ENCODE results near the gene MBD6.
A peak's percentile ranks its signal among the peaks of the same experiment; 100 is the strongest.

The MBD6 gene, protein sequence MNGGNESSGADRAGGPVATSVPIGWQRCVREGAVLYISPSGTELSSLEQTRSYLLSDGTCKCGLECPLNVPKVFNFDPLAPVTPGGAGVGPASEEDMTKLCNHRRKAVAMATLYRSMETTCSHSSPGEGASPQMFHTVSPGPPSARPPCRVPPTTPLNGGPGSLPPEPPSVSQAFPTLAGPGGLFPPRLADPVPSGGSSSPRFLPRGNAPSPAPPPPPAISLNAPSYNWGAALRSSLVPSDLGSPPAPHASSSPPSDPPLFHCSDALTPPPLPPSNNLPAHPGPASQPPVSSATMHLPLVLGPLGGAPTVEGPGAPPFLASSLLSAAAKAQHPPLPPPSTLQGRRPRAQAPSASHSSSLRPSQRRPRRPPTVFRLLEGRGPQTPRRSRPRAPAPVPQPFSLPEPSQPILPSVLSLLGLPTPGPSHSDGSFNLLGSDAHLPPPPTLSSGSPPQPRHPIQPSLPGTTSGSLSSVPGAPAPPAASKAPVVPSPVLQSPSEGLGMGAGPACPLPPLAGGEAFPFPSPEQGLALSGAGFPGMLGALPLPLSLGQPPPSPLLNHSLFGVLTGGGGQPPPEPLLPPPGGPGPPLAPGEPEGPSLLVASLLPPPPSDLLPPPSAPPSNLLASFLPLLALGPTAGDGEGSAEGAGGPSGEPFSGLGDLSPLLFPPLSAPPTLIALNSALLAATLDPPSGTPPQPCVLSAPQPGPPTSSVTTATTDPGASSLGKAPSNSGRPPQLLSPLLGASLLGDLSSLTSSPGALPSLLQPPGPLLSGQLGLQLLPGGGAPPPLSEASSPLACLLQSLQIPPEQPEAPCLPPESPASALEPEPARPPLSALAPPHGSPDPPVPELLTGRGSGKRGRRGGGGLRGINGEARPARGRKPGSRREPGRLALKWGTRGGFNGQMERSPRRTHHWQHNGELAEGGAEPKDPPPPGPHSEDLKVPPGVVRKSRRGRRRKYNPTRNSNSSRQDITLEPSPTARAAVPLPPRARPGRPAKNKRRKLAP

DNA sequence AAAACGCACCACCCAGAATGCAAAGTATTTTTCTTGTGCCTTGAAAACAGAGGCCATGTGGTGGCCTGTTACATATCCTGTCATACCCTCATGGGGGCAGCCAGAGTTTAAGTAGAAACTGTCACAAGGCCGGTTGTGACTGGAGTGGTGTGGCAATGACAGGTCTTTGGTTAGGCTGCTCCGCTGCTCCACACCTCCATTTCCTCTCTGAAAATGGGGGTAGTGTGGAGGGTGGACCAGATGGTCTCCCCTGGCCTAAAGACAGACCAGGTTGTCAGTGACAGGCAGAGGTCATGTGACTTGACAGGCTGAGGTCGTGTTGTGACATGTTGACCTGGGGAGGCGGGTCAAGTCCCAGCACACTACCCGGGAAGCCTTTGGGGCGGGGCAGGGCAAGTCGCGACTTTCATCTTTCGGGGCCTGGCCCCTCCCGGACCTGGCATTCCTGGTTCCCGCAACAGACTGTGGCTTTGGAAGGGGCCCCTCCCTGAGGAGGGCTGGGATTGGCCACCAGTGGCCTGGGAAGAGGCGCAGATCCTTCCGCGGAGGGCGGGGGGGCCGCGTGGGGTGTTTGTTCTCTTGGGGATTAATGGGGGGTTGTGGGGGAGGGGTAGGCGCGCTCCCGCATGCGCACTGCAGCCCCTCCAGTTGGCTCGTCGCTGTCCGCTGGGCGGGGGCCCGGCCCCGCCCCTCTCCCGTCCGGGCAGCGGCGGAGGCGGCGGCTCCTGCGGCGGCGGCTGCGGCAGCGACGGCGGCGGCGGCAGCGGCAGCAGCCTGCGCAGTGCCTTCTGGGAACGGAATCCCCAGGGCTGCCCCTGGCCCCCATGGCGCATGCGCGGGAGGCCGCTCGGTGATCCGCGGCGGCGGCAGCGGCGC is at the start of gene MBD6:
Gene MBD6, plus strand, starts transcription at position 814 of the 876 bp plus-strand sequence. CDS start 1,480 bp downstream, outside the sequence.
- TF ChIP-seq, protein P1, sequence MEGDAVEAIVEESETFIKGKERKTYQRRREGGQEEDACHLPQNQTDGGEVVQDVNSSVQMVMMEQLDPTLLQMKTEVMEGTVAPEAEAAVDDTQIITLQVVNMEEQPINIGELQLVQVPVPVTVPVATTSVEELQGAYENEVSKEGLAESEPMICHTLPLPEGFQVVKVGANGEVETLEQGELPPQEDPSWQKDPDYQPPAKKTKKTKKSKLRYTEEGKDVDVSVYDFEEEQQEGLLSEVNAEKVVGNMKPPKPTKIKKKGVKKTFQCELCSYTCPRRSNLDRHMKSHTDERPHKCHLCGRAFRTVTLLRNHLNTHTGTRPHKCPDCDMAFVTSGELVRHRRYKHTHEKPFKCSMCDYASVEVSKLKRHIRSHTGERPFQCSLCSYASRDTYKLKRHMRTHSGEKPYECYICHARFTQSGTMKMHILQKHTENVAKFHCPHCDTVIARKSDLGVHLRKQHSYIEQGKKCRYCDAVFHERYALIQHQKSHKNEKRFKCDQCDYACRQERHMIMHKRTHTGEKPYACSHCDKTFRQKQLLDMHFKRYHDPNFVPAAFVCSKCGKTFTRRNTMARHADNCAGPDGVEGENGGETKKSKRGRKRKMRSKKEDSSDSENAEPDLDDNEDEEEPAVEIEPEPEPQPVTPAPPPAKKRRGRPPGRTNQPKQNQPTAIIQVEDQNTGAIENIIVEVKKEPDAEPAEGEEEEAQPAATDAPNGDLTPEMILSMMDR (IDR thresholded peaks at IDR 0.05; ENCODE audit: extremely low read depth, missing control alignments) = no peak
- peak; percentile 99 for DNase-seq (ENCODE audit: low spot score)

DNA sequence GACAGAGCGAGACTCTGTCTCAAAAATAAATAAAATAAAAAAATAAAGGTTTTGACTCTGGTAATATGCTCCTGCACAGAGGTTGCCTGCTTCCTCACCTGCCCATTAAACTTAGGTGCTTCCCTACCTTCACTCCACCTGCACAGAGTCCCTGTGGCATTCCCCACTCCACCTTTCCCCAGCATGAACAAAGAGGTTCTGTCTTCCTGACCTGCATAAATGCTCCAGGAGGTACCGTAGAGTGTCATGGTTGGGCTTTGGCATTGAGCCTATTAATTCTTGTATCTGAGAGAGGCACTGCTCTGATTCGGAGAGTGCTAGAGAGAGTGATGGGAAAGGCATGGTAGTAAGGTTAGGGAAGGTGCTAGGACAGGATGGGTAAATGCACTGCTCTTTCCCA is 49.2 kb upstream of the MBD6 start:
- DNase-seq (ENCODE audit: low spot score) = no peak
- TF ChIP-seq, protein P1 (IDR thresholded peaks at IDR 0.05; ENCODE audit: extremely low read depth, missing control alignments) = no peak

DNA sequence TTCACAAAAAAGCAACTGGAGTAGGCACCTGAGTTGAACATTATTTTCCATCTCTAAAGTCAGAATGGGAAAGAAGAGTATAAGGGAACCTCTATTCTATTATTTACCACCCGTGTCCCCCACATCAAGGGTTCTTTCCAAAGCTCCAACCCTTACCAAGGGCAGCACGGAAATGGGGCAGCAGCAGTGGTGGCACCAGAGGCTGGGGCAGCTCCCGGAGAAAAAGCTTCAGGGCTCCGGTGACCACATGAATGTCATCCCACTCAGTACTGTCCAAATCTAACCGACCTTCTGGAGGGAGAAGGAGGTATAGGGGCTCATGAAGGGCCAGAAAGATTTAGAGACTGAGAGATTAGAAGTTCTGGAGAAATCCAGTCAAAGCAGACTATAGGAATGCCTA is 48.7 kb upstream of the MBD6 start:
- TF ChIP-seq, protein P1 (IDR thresholded peaks at IDR 0.05; ENCODE audit: extremely low read depth, missing control alignments) = no peak
- DNase-seq (ENCODE audit: low spot score) = no peak

DNA sequence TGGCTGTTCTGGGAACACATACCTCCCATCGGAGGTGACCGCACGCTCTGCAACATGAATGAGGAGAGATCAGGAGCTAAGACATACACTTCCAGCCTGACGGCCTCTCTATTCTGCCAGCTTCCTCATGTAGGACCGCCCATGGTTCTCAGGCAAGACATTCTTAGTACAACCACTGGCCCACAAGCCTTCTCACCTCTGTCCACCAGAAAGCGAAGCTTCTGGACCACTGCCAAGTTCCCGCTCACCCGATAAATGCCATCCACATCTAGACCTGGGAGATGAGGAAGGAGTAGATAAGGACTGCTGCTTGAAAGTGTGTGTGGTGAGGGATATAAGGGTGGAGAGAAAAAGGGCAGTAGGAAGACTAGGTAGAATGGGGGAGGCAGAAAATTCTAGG is 48.2 kb upstream of the MBD6 start:
- TF ChIP-seq, protein P1 (IDR thresholded peaks at IDR 0.05; ENCODE audit: extremely low read depth, missing control alignments) = no peak
- DNase-seq (ENCODE audit: low spot score) = no peak

DNA sequence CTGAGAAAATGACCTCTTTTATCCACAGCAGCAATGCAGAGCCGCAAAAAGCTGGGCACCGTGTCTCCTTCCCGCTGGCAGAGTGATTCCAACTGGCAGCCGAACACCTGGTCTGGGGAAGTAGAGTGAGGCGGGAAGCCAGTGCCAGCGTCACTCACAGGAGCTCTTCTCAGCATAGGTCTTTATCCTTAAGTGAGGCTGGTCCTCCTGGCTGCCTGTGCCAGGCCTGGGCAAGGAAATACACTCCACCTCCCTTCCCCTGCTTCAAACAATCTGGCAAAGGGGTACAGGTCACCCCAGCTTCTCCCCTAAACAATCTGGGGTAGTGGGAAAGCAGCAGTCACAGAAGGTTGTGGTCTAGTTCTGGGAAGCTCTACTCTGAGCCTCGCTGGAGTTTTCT is 47.8 kb upstream of the MBD6 start:
- no peak for DNase-seq (ENCODE audit: low spot score)
- TF ChIP-seq, protein P1 (IDR thresholded peaks at IDR 0.05; ENCODE audit: extremely low read depth, missing control alignments) = no peak

DNA sequence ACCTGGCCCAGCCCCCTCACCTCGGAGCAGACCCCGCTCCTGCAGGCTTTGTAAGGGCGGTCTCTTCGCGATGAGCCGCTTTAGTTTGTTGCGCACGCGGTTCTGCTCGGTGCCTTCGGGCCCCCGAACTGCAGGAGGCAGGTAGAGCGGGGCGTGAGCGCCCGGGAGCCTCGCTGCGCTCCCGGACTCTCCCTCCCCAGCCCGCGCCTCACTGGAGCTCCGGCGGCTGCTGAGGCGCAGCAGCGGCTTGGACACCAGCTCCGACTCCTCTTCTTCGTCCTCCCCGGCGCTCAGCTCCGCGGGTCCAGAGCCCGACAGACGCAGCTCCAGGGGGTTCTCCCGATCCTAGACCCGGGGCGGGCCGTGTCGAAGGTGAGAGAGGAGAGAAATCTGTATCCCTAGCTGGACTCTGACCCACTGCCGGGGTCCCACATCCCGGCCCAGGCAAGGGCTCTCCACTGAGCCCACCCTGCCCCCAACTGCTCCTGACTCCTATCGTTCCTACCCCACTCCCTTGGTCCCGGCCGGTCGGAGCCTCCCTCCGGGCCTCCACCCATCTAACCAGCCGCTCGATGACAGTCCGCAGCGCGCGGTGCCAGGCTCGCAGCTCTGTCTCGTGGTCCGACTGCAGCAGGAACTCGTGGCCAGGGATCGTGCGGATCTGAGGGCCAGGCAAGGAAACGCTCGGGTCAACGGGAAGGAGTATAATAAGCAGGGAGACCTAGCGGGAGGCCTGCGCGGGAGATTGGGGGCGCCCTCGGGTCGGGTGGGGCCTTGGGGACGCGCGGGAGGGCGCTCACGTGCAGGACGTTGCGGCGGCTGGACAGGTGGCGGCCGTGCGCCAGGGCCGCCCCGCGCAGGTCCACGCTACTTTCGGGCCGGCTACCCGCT is 47.1 kb upstream of the MBD6 start:
- no peak for DNase-seq (ENCODE audit: low spot score)
- TF ChIP-seq, protein P1 (IDR thresholded peaks at IDR 0.05; ENCODE audit: extremely low read depth, missing control alignments) = peak; percentile 4

Measured in GM20000 (cell line).